Erythroblast (primary cell): ENCODE data around the gene ADGRV1.

Source experiments
- DNase-seq, 2 experiments: peaks; one replicate each; lab custom pipeline; 2025; lab: John Stamatoyannopoulos, UW
- GATA1 ChIP-seq: IDR thresholded peaks from 2 replicates; pipeline ENCODE4 v1.6.1; 2011; ENCODE audit warnings: low read depth, mild to moderate bottlenecking, control low read depth, low read length, moderate library complexity
- POLR2A ChIP-seq: IDR thresholded peaks from 2 replicates; pipeline ENCODE4 v1.6.1; 2011; ENCODE audit warnings: mild to moderate bottlenecking, low read length

Gene ADGRV1

DNA sequence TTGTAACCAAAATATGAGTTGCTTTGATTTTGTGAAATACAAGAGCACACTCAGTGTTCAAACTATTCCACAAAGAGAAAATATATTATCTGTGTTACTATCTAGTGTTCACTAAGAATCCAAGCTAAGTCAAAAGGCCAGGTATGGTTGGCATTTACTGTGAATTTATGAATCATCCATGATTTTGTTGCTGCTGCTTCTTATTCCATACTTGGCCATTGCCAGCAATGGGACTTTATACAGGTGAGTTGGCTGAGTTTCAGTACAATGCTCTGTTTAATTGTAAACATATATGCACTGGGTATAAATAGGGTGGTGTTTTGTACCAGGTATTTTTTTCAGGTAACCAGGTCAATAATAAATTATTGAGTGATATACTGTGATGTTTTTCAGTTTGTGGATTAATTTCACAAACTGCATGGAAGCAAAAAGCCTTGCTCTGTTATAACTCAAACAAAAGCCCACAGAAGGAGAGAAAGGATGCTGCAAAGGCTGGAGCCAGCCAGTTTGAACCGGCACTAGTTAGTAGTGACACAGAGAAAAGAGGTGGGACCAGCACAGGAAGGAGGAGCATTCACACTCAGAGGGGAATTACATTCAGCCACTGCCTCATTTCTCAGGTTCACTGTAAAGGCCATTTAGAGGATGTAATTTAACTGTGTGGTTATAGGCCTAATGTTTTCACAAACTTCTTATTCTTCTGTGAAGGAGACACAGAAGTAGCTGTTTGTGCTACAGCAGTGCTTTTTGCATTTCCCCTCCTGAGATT is 381.8 kb downstream of the ADGRV1 start:
- peak in 1 of 2 experiments; percentile 4 for DNase-seq
- TF ChIP-seq POLR2A (no peak), GATA1 (no peak)

DNA sequence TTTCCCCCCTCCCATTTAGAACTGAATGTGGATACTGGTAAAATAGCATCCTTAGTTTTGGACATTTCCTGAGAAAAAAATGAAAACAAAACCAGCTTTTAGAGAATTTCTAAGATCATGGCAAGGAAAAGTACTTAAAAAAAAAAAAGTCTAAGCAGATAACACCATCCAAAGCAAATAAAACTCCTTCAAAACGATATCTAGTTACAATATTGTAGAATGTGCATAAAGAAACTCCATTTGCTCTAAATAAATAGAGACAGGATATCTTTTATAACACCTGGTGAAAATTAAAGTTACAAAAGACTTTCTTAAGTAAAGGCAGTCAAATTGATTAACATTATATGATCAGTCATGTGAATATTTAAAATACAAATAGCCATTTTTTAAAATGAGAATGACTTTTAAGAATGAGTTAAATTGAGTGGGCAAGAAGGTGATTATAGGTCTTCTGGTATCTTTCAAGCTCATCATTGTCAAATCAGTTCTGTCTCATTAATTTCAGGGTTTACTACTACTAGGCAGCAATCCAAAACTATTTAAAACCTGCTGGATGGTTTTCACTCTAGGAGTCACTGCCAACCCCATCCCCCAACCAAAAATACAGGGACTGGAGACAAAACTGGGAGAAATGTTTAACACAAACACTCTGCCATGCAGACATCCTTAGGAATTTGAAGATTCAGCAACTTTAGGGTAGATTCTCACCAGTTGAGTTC is 382.6 kb downstream of the ADGRV1 start:
- TF ChIP-seq POLR2A (no peak), GATA1 (no peak)
- DNase-seq, result no peak

DNA sequence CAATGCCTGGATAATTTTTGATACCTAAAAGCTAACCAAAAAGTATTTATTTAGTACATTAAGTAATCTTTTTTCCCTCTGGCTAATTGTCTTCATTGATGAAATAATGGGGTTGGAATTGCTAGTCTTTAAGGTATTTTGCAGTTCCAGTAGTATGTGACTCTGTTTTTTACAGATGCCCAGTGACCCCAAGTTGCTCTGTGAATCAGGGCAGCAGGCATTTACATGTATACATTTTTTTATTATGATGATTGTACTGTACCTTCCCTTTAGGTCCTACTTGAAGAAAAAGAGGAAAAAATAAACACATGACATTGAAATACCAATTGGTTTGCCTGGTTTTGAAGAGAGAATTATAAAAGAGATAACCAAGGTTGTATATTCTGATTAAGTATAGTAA is 385.5 kb downstream of the ADGRV1 start:
- TF ChIP-seq POLR2A, result no peak
- no peak for TF ChIP-seq GATA1
- no peak for DNase-seq

DNA sequence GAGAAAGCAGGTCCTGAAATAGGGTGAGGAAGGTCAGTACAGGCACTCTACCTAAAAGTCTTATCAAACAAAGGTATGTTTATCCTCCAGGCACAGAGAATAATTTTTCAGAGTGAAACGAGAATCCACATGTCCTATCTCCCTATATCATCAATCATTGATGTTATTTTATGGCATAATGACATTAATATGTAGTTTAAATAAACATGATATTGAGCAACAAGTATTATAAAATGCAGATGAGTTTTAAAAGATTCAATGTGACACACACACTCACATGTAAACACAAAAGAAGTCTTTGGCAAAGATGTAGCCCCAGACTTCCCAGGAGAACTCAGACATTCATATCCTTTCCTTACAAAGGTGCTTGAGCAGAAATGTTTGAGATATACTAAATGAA is 389.1 kb downstream of the ADGRV1 start:
- DNase-seq, result no peak
- no peak for TF ChIP-seq GATA1
- no peak for TF ChIP-seq POLR2A

DNA sequence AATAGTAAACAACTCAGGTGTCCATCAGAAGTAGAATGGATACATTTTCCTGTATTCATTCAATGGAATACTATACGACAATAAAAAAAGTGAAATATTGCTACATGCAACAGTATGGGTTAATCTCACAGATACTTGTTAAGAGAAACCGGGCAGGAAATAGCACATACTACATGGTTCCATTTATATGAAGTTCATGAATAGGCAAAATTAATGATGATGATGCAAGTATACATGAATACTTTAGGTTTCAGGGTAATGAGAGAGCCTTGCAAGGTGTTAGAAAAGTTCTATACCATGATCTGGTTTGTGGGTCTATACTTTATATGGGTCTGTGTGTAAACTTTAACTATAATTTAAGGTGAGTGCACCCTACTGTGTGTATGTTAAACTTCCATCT is 390.4 kb downstream of the ADGRV1 start:
- TF ChIP-seq POLR2A (no peak), GATA1 (no peak)
- DNase-seq, result no peak

DNA sequence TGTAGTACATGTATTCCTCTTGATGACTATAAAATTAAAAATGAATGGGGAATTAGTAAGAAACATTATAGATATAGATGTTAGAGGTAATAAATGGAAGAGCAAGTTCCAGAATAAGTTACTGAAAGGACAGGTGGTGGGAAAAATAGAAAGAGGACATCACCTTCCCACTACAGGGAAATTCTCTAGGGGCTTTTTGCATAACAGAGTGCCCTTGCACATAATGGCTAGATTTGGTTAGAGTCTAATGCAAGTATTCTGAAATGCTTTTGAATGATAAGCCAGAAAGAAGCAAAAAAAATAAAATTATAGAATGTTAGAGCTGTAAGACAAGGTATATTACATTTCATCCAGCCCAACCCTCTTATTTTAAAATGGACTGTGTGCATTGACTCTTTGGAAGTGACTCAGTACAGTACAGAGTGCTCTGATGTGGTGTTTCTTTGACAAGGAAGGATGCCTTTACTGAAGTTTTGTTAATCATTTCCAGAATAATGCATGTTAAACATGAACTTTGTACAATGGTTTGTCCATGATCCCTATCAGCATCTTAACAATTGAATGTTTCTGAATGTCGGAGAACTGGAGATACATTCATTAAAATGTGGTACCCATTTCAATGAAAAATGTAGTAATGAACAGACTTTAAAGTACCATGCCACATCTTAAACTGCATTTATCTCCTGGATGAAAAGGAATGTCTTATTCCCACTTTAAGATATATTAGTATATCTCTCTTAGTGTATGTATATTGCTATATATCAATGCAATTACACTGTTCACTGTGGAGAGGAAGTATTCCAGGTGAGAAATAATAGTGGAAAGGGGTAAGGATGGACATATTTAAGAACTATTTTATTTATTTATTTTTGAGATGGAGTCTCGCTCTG is 391.1 kb downstream of the ADGRV1 start:
- TF ChIP-seq POLR2A, result no peak
- no peak for TF ChIP-seq GATA1
- DNase-seq, result no peak

DNA sequence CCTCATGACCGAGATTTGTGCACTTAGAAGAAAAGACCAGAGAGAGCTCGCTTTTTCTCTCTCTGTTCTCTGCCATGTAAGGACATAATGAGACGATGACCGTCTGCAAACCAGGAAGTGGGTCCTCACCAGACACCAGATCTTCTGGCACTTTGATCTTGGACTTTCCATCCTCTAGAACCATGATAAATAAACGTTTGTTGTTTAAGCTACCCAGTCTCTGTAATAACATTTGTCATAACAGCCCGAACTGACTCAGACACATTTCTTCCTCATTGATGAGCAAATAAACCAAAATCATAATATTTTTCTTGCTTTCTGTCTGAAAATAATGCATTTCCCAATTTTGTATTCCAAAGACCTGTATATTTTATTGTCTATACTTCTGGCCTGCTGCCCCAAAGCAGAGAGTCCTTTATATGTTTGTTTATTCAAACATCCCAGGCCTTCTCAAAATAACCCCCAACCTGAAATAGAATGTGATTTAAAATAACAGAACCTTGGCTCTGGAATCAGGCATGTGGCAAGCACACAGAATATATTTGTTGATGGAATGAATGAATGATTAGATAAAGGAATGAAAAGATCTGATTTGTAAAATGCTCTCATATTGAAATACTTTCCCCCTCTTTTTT is 396.5 kb downstream of the ADGRV1 start:
- no peak for DNase-seq
- TF ChIP-seq POLR2A, result no peak
- no peak for TF ChIP-seq GATA1

DNA sequence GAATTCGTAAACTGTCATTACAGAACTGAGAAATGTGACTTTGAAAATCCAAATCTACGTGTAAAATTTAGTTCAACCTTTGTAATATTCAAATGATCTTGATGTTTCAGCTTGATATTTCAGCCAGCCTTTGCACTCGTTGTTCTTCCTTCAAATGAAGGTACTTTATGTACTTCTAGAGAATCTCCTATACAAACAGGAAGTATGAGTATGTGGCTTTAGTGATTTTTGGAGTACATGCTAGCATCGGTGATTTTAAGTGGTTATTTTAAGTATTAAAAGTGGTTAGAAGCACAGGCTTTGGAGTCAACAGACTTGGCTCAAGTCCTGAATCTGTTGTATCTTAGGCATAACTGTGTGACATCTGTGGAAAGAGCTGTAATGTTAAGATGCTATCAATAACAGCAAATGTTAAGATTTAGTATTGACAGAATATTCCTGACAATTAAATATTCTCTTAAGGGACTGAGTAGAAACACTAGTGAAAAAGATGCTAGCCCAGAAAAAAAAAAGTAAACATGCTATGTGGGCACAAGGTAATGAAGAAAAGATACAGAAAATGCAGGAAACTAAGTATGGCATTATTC is 398.0 kb downstream of the ADGRV1 start:
- DNase-seq, result no peak
- TF ChIP-seq GATA1 (no peak), POLR2A (no peak)

DNA sequence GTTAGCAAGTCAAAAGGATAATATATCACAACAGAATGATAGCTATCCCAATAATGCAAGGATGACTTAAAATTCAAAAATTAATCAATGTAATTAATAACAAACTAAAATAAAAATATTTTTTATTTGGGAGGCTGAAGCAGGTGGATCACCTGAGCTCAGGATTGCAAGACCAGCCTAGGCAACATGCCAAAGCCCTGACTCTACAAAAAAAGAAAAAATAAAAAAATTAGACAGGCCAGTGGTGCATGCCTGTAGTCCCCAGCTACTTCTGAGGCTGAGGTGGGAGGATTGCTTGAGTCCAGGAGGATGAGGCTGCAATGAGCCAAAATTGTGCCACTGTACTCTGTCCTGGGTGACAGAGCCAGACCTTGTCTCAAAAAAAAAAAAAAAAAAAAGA is 399.3 kb downstream of the ADGRV1 start:
- TF ChIP-seq POLR2A, result no peak
- no peak for TF ChIP-seq GATA1
- no peak for DNase-seq

DNA sequence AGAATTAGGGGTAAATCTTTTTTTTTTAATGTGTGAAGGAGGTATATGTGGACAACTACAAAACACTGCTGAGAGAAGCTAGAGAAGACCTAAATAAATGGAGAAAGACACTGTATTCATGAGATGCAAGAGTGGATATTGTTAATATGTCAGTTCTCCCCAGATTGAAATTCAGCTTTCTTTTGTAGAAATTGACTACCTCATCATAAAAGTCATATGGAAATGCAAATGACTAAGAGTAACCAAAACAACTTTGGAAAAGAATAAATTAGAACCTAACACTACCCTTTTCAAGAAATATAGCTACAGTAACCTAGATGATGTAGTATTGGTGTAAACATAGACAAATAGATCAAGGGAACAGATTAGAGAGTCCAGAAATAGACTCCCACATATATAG is 400.7 kb downstream of the ADGRV1 start:
- no peak for TF ChIP-seq POLR2A
- no peak for TF ChIP-seq GATA1
- no peak for DNase-seq

DNA sequence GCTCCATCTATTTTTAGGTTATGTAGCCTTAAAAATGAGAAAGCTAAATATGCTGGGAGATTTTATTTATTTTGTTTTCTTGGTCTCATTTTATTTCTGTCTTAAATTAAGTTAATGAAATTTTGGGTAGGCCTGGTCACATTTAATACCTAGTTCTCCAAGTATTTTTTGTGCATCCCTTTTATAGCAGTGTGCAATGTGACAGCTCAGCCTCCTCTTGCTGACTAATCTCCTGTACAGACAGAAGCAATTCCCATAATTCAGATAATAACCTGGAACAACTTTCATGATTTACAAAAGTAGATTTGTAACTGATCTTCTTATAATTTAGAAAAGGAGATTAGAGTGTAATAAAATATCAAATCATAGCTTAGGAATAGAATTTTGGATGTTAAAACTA is 403.9 kb downstream of the ADGRV1 start:
- no peak for TF ChIP-seq POLR2A
- no peak for TF ChIP-seq GATA1
- no peak for DNase-seq

DNA sequence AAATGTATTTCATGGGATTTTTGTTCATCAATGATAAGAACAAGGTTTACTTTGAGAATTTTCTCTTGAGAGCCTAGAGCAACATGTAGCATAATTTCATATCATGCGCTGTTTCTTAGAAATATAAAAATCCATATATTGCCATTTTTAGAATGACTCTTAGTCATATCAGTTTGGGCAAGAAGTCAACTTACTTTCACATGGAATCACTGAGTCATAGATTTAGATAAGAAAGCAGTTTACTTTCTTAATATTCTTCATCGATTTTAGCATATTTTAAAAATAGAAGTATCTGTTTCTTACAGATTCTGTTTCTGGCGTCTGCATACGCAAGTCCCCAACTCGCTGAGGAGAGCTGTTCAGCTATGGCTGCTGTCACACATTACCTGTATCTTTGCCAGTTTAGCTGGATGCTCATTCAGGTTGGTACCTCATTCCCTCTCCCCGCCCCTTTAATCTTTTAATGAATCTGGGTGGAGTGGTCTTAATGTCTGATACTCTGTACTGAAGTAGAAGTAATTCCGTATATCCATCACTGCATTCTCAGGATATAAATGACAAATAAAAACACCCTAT is 406.6 kb downstream of the ADGRV1 start:
- TF ChIP-seq POLR2A (no peak), GATA1 (no peak)
- DNase-seq, result no peak
